Neural cell (in vitro differentiated cells): ENCODE results near the gene RABL2A.
A peak's percentile ranks its signal among the peaks of the same experiment; 100 is the strongest.
"Not testable (repeated sequence)": the region's sequence is repeated elsewhere in the genome, so short reads cannot be mapped to it uniquely, and the experiment has no call there.

Source experiments
- CTCF ChIP-seq: fragments of 450-650 bp; IDR thresholded peaks from 2 replicates; pipeline ENCODE4 v1.5.1; 2014; ENCODE audit warnings: antibody characterized with exemption, mild to moderate bottlenecking, moderate library complexity; ENCODE audit not compliant: poor library complexity, severe bottlenecking
- EZH2 ChIP-seq: fragments of 200-600, 300-800 bp; shearing (Covaris generic), sonication (generic); IDR thresholded peaks from 2 replicates; pipeline ENCODE4 v1.6.1; 2014; ENCODE audit warnings: antibody characterized with exemption, low read length, borderline replicate concordance, mild to moderate bottlenecking; ENCODE audit not compliant: insufficient read depth, poor library complexity, severe bottlenecking
- POLR2AphosphoS5 ChIP-seq: IDR thresholded peaks from 2 replicates; pipeline ENCODE4 v1.6.1; 2012
- TF ChIP-seq, protein P1 (sequence below): IDR thresholded peaks from 2 replicates; pipeline ENCODE4 v1.6.1; 2012; ENCODE audit warnings: borderline replicate concordance

GRCh38 chr2:113602040-113602769 lies 24.9 kb upstream of the RABL2A start:
- TF ChIP-seq, protein P1, sequence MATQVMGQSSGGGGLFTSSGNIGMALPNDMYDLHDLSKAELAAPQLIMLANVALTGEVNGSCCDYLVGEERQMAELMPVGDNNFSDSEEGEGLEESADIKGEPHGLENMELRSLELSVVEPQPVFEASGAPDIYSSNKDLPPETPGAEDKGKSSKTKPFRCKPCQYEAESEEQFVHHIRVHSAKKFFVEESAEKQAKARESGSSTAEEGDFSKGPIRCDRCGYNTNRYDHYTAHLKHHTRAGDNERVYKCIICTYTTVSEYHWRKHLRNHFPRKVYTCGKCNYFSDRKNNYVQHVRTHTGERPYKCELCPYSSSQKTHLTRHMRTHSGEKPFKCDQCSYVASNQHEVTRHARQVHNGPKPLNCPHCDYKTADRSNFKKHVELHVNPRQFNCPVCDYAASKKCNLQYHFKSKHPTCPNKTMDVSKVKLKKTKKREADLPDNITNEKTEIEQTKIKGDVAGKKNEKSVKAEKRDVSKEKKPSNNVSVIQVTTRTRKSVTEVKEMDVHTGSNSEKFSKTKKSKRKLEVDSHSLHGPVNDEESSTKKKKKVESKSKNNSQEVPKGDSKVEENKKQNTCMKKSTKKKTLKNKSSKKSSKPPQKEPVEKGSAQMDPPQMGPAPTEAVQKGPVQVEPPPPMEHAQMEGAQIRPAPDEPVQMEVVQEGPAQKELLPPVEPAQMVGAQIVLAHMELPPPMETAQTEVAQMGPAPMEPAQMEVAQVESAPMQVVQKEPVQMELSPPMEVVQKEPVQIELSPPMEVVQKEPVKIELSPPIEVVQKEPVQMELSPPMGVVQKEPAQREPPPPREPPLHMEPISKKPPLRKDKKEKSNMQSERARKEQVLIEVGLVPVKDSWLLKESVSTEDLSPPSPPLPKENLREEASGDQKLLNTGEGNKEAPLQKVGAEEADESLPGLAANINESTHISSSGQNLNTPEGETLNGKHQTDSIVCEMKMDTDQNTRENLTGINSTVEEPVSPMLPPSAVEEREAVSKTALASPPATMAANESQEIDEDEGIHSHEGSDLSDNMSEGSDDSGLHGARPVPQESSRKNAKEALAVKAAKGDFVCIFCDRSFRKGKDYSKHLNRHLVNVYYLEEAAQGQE: not testable (repeated sequence)
- TF ChIP-seq CTCF: peak; percentile 90
- not testable (repeated sequence) for TF ChIP-seq EZH2
- peak; percentile 11 for TF ChIP-seq POLR2AphosphoS5
